Measurements from ENCODE around the gene SARS1.
A peak's percentile ranks its signal among the peaks of the same experiment; 100 is the strongest.
"Not testable (repeated sequence)": the region's sequence is repeated elsewhere in the genome, so short reads cannot be mapped to it uniquely, and the experiment has no call there.

The SARS1 gene, protein sequence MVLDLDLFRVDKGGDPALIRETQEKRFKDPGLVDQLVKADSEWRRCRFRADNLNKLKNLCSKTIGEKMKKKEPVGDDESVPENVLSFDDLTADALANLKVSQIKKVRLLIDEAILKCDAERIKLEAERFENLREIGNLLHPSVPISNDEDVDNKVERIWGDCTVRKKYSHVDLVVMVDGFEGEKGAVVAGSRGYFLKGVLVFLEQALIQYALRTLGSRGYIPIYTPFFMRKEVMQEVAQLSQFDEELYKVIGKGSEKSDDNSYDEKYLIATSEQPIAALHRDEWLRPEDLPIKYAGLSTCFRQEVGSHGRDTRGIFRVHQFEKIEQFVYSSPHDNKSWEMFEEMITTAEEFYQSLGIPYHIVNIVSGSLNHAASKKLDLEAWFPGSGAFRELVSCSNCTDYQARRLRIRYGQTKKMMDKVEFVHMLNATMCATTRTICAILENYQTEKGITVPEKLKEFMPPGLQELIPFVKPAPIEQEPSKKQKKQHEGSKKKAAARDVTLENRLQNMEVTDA

DNA sequence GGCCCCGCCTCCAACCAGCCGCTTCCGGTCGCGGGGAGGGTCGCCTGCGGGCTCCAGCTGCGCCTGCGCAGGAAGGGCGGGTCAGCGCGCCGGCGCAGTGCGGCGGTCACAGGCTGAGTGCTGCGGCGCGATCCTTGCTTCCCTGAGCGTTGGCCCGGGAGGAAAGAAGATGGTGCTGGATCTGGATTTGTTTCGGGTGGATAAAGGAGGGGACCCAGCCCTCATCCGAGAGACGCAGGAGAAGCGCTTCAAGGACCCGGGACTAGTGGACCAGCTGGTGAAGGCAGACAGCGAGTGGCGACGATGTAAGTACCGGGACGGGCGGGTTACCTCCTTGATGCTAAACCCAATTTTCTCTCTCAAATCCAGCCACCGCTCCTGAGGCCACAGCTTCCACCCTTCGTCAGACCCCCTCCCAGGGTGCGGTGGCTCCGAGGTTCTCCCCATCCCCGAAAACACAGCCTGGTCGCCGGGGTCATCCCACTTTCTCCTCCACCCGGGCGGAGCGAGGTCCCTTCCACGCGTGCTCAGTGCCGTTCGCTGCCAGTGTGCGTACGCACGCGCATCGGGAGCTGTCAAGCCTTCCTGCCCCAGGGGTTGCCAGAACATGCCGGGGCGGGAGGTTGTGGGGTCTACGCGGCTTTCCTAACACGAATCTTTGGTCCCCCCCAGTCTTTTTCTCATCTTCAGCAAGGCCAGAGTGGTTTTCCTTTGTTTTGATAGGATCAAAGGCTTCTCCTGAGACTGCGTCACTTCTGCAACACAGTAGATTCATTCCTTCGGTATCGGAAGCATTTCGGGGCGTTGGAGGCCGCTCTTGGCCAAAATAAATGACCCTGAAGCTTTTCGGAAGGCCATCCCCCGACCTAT lies at the start of gene SARS1:
SARS1 (plus strand) TSS at position 95 of the 870 bp plus-strand sequence; CDS start at position 170, 75 bp downstream.
- TF ChIP-seq, protein P1, sequence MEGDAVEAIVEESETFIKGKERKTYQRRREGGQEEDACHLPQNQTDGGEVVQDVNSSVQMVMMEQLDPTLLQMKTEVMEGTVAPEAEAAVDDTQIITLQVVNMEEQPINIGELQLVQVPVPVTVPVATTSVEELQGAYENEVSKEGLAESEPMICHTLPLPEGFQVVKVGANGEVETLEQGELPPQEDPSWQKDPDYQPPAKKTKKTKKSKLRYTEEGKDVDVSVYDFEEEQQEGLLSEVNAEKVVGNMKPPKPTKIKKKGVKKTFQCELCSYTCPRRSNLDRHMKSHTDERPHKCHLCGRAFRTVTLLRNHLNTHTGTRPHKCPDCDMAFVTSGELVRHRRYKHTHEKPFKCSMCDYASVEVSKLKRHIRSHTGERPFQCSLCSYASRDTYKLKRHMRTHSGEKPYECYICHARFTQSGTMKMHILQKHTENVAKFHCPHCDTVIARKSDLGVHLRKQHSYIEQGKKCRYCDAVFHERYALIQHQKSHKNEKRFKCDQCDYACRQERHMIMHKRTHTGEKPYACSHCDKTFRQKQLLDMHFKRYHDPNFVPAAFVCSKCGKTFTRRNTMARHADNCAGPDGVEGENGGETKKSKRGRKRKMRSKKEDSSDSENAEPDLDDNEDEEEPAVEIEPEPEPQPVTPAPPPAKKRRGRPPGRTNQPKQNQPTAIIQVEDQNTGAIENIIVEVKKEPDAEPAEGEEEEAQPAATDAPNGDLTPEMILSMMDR (IDR thresholded peaks at IDR 0.05; ENCODE audit: control insufficient read depth, extremely low read depth, insufficient read depth): no peak
- peak; percentile 39 for DNase-seq (ENCODE audit: low read depth)
- peak within 1 kb of the TSS; percentile 93 for H3K4me3 ChIP-seq (ENCODE audit: low read depth, low read length)

DNA sequence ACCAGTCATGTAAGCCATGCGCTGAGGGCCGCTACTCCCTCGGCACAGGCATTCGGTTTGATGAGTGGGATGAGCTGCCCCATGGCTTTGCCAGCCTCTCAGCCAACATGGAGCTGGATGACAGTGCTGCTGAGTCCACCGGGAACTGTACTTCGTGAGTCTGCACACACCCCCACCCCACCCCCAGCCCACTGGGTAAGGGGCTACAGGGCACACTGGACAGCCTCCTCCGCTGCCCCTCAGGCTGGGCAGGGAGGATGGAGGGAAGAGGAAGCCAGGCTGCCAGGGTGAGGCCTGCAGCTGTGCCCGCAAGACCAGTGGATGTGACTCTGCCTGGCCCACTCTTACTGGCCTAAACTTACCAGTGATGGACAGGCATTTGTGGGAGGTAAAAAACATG lies 49.2 kb upstream of the SARS1 start:
- no peak for DNase-seq (ENCODE audit: low read depth)
- H3K4me3 ChIP-seq (ENCODE audit: low read depth, low read length): no peak overlapping the region
- TF ChIP-seq, protein P1 (IDR thresholded peaks at IDR 0.05; ENCODE audit: control insufficient read depth, extremely low read depth, insufficient read depth): no peak

DNA sequence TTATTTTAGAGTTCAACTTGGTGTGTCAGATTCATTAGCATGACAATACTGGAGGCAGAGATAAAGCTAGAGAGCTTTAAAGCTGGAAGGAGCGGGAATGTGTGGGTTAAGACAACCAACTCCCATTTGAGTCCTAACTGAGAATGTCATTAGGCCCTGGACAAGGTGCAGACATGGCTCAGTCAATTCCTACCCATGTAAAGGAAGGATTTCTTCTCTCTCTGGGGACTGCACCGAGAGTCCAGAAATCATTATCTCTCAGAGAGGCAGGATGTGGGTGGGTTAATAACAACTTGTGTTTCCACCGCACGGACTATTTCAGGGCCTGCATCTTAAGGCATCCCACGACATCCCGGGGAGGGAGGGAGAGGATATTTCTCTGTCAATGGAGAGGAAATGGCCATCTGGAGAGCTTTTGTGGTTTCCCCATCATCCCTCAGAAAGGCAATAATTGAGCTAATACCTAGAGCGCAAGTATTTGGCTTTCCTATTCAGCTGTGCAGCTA lies 46.7 kb upstream of the SARS1 start:
- DNase-seq (ENCODE audit: low read depth): no peak
- no peak overlapping the region for H3K4me3 ChIP-seq (ENCODE audit: low read depth, low read length)
- TF ChIP-seq, protein P1 (IDR thresholded peaks at IDR 0.05; ENCODE audit: control insufficient read depth, extremely low read depth, insufficient read depth): no peak

DNA sequence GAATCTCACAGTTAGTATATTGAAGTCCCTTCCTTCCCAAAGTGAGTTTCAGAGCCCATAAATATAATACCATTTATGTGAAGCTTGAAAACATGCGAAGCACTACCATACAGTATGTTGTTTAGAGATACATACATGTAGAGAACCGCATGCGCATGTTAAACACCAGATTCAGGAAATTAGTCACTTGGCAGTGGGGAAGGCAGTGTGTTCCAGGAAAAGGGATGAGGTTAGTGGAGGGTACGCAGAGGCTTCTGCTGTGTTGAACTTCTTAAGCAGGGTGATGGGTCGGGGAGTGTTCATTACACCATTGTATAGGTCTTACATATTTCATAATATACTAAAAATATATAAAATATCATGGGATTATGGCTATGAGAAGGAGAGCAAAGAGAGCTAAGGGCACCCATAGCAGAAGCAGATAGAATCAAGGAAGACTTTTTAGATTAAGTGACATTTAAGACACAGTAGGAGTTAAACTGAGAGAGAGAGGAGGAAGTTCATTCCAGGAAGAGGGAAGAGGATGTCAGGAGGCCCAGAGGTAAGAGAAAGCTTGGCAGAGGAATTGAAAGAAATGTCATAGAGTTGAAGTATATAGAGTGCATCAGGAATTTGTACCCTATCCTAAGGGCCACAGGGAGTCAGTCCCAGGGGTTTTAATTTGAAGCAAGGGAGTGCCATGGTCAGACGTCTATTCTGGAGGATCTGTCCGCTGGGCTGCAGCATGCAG lies 43.5 kb upstream of the SARS1 start:
- TF ChIP-seq, protein P1 (IDR thresholded peaks at IDR 0.05; ENCODE audit: control insufficient read depth, extremely low read depth, insufficient read depth): no peak
- no peak for DNase-seq (ENCODE audit: low read depth)
- H3K4me3 ChIP-seq (ENCODE audit: low read depth, low read length): no peak overlapping the region

DNA sequence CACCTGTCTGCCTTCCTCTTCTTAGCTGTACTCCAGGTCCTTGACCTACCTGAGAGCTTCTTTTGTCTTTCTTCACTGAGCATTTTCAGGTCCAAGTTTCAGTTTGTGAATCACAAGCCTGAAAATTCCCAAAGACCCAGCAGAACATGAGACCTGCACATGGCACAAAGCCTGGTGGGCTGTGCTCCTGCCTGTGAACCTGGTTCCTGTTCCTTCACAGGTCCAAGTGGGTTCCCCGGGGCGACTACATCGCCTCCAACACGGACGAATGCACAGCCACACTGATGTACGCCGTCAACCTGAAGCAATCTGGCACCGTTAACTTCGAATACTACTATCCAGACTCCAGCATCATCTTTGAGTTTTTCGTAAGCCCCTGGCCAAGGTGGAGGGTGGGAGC lies 42.1 kb upstream of the SARS1 start:
- no peak for DNase-seq (ENCODE audit: low read depth)
- TF ChIP-seq, protein P1 (IDR thresholded peaks at IDR 0.05; ENCODE audit: control insufficient read depth, extremely low read depth, insufficient read depth): no peak
- H3K4me3 ChIP-seq (ENCODE audit: low read depth, low read length): no peak overlapping the region

DNA sequence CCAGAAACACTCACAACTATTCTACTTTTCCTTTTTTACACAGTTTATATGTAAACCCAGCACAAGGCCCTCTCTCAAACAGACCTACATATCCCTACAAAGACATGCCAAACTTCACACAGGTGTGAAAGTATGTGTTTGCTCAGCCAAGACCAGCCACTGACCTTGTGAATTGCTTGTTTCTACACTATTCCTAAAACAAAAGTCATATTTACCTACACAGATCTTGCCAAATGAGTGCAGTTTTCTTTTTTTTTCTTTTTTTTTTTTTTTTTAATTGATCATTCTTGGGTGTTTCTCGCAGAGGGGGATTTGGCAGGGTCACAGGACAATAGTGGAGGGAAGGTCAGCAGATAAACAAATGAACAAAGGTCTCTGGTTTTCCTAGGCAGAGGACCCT lies 37.4 kb upstream of the SARS1 start:
- DNase-seq (ENCODE audit: low read depth); H3K4me3 ChIP-seq (ENCODE audit: low read depth, low read length): not testable (repeated sequence)

DNA sequence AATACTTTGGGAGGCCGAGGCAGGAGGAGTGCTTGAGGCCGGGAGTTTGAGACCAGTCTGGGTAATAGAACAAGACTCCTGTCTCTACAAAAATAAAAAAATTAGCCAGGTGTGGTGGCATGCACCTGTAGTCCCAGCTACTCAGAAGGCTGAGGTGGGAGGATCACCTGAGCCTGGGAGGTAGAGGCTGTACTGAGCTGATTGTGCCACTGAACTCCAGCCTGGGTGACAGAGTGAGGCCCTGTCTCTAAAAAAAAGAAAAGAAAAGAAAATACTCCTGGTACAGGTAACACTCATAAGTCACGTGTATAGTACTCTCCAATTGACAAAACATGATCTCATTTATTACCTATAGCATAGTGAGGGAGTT lies 33.0 kb upstream of the SARS1 start:
- DNase-seq (ENCODE audit: low read depth); H3K4me3 ChIP-seq (ENCODE audit: low read depth, low read length): not testable (repeated sequence)

All from LNCaP clone FGC (cell line).